Ovary (tissue), 9 donors: Measurements from ENCODE around the gene RAP2A. TPM values are rescaled to one million over a fixed set of nuclear protein-coding genes. Genes with fewer than 3 reads are reported as not detected.

ENCODE experiments used
- DNase-seq, 5 donors: peaks; one replicate each; pipeline ENCODE4 v3.0.0-alpha.2; 2019 to 2020
- H3K27ac ChIP-seq, 2 donors: fragments of 200-600 bp; one replicate each; pipeline versions ENCODE4 v1.5.1 to v1.8.0; 2019 to 2022
- H3K27me3 ChIP-seq: fragments of 200-600 bp; one replicate; pipeline ENCODE4 v1.8.0; 2022
- H3K36me3 ChIP-seq: fragments of 200-600 bp; sonication (generic); one replicate; pipeline ENCODE4 v1.5.1; 2019
- H3K4me1 ChIP-seq: one replicate; pipeline ENCODE4 v1.8.1; 2013; ENCODE audit warnings: mild to moderate bottlenecking, moderate library complexity; ENCODE audit not compliant: insufficient read depth
- H3K4me3 ChIP-seq: fragments of 200-600 bp; sonication (generic); one replicate; pipeline ENCODE4 v1.5.1; 2017
- H3K9me3 ChIP-seq, 2 donors: fragments of 200-600 bp in 1 of 2; sonication (generic) in 1 of 2; one replicate each; pipeline versions ENCODE4 v1.5.1 to v1.8.1; 2013 to 2019; ENCODE audit warnings: mild to moderate bottlenecking in 1 of 2, moderate library complexity in 1 of 2
- EP300 ChIP-seq: sonication (generic); formaldehyde crosslinking; IDR thresholded peaks from one replicate; pipeline ENCODE4 v1.6.1; 2017; ENCODE audit warnings: antibody characterized with exemption
- POLR2A ChIP-seq: fragments of 450-650 bp; IDR thresholded peaks from one replicate; pipeline ENCODE4 v1.6.1; 2017; ENCODE audit warnings: antibody characterized with exemption, mild to moderate bottlenecking, moderate library complexity
- WGBS, 3 donors: extraction: QIAGEN DNeasy Blood & Tissue Kit in 1 of 3; methylation state at CpG; one replicate each; pipeline versions ENCODE4 v1.1.5 to v1.1.7; 2013 to 2017; 5-methylcytosine and 5-hydroxymethylcytosine counted together
- intact Hi-C, 4 donors: fragments of 100-400 bp; cut with DNase I; formaldehyde crosslinking; loops; one replicate each; pipeline versions ENCODE4 v1.11.0 to v1.15.1; 2022 to 2023
- polyA plus RNA-seq, 2 donors: library from polyadenylated mRNA; stranded (reverse); fragments of 200-250 nt in 1 of 2; fragments of 350-450 nt in 1 of 2; fragmentation: Illumina TruSeq in 1 of 2; extraction: RNeasy Lipid Tissue Mini Kit (QIAGEN cat#74804) in 1 of 2; gene quantifications; one replicate each; pipeline ENCODE4 v1.2.3, GENCODE V29; 2013 to 2014
- total RNA-seq, 7 donors: library from RNA; depleted of rRNA in 2 of 7; stranded (reverse); fragments of >200 nt in 2 of 7; fragmentation: NEBNext Ultra II Directional in 3 of 7; extraction: Animal tissue kit (Norgen Biotek cat#: 25700) in 3 of 7; gene quantifications; one replicate each; pipeline versions ENCODE4 v1.1.0 to v1.2.4, GENCODE V29; 2016 to 2023
- TF ChIP-seq, protein P1 (sequence below), 3 donors: fragments of 450-650 bp in 2 of 3; fragments of 200-600 bp in 1 of 3; IDR thresholded peaks; one replicate each; pipeline versions ENCODE4 v1.5.1 to v1.8.0; 2016 to 2022; ENCODE audit warnings: antibody characterized with exemption in 3 of 3, mild to moderate bottlenecking in 1 of 3
- donor health status: DM: no; HTN: no; CAD: no; lungs with moderate emphysema.
- donor health status: DM: no; HTN: no; CAD: no.
- donor health status: Bipolar disorder and iron deficiency.
- donor health status: DM: yes; HTN: yes; CAD: no.
- donor health status: DM: no; HTN: no; CAD: no.
- donor health status: DM: yes; HTN: yes; CAD: no.

Gene RAP2A
- total and polyA plus RNA-seq, 9 donors = 6.6 to 23.1 (median 13.6) TPM

DNA sequence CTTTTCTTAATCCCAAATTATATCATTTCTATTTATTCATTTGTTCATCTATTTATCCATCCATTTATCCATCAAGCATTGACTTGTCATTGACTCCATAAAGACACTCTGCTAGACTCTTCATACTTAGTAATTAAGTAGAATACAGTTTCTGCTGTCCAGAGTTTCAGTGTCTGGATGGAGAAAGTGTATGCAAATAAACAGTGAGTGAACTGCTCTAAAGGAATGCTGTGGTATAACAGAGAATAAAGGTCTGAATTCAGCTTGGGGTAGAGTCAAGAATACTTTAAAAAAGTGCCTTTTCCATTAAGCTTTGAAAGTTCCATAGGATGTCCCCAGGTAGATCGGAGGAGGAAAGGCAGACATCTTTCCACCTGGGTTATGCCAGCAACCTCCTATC is 51.4 kb downstream of the RAP2A start:
- WGBS, 3 donors = 83 to 100% (median 92%) methylated on average over 1 of the region's 1 CpG

DNA sequence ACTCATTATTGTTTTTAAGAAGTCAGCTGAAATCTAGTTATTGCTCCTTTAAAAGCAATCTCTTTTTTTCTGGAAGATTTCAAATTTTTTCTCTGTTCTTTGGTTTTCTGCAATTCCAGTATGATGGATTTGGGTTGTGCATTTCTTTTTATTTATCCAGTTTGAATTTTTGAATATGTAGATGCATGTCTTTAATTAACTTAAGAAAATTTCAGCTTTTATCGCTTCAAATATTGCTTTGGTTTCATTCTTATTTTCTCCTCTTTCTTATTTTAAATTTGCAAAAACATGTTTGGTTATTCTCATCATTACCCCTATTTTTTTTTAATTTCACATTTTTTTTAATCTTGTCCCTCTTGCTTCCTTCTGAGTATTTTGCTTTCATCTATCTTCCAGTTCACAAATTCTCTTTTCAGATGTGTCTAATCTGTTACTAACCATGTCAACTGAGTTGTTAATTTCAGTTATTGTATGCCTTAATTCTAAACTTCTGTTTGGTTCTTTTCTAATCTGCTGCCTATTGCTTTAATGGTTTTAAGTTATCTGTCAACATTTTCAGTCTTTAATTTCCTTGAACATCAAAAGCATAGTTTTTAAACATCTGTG is 56.8 kb downstream of the RAP2A start:
- no peaks in the 10 kb centered on the region for H3K9me3 ChIP-seq
- no peak for DNase-seq
- no peak overlapping the region for H3K4me3 ChIP-seq
- no peaks in the 10 kb centered on the region for H3K4me1 ChIP-seq
- no peak overlapping the region for H3K27ac ChIP-seq
- 96 to 98% (median 97%) methylated on average over 1 of the region's 1 CpG for WGBS, 3 donors
- H3K36me3 ChIP-seq = no peaks in the 10 kb centered on the region
- TF ChIP-seq EP300 = no peak
- TF ChIP-seq, protein P1, sequence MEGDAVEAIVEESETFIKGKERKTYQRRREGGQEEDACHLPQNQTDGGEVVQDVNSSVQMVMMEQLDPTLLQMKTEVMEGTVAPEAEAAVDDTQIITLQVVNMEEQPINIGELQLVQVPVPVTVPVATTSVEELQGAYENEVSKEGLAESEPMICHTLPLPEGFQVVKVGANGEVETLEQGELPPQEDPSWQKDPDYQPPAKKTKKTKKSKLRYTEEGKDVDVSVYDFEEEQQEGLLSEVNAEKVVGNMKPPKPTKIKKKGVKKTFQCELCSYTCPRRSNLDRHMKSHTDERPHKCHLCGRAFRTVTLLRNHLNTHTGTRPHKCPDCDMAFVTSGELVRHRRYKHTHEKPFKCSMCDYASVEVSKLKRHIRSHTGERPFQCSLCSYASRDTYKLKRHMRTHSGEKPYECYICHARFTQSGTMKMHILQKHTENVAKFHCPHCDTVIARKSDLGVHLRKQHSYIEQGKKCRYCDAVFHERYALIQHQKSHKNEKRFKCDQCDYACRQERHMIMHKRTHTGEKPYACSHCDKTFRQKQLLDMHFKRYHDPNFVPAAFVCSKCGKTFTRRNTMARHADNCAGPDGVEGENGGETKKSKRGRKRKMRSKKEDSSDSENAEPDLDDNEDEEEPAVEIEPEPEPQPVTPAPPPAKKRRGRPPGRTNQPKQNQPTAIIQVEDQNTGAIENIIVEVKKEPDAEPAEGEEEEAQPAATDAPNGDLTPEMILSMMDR (IDR thresholded peaks at IDR 0.05) = no peak
- no peak for TF ChIP-seq POLR2A
- H3K27me3 ChIP-seq = no peaks in the 10 kb centered on the region
- intact Hi-C loops = no loop called here

More for the DNA sequence above, 51.4 kb downstream of the RAP2A start:
- H3K4me3 ChIP-seq = no peak overlapping the region
- intact Hi-C loops = no loop called here
- no peaks in the 10 kb centered on the region for H3K27me3 ChIP-seq
- no peaks in the 10 kb centered on the region for H3K9me3 ChIP-seq
- DNase-seq = no peak
- no peak overlapping the region for H3K27ac ChIP-seq
- H3K36me3 ChIP-seq = no peaks in the 10 kb centered on the region
- no peaks in the 10 kb centered on the region for H3K4me1 ChIP-seq
- no peak for TF ChIP-seq POLR2A
- TF ChIP-seq EP300 = no peak
- TF ChIP-seq, protein P1 (IDR thresholded peaks at IDR 0.05) = no peak

DNA sequence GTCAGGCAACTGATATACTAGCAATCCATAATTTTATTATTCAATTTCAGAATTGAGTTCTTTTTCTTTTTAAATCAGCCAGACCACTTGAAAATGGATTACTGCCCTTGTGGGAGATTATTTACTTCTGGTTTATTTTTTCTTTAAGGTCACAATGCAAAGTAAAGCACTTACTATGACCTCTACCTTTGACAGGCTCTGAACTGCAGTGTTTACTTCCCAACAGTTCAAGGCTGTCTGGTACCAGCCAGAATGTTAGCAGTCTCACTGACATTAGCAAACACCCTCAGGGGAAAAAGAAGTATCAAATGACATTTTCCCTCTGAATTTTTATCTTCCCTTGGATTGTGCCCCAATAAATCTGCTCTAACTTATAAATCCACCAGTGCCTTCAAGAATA is 57.5 kb downstream of the RAP2A start:
- no peaks in the 10 kb centered on the region for H3K36me3 ChIP-seq
- H3K27ac ChIP-seq = no peak overlapping the region
- no peaks in the 10 kb centered on the region for H3K27me3 ChIP-seq
- no peak overlapping the region for H3K4me3 ChIP-seq
- no peaks in the 10 kb centered on the region for H3K4me1 ChIP-seq
- intact Hi-C loops = no loop called here
- DNase-seq = no peak
- TF ChIP-seq, protein P1 (IDR thresholded peaks at IDR 0.05) = no peak
- TF ChIP-seq POLR2A (no peak), EP300 (no peak)
- no peaks in the 10 kb centered on the region for H3K9me3 ChIP-seq

DNA sequence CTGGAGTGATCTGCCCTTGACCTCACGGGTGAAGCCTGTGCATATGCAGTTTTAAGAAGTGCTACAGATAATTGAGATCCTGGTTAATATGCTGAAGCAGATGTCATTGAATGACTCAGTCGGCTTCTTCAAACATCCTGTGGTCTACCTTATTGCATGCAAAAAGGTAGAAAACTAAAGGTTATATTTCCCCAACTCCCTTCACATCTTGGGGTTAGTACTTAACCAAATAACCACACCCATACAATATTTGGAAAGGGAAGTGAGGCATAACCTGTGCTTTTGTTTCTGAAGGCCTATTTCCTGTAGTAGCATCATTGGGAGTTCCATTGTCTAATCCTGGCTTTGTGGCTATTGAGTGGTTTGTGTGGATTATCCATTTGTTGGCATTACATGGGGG is 58.3 kb downstream of the RAP2A start:
- DNase-seq = no peak
- H3K4me3 ChIP-seq = no peak overlapping the region
- TF ChIP-seq EP300 = no peak
- TF ChIP-seq, protein P1 (IDR thresholded peaks at IDR 0.05) = no peak
- no peaks in the 10 kb centered on the region for H3K4me1 ChIP-seq
- H3K27ac ChIP-seq = no peak overlapping the region
- WGBS, 3 donors = 87 to 88% (median 87%) methylated on average over 2 of the region's 2 CpGs
- intact Hi-C loops = no loop called here
- no peaks in the 10 kb centered on the region for H3K9me3 ChIP-seq
- H3K27me3 ChIP-seq = no peaks in the 10 kb centered on the region
- no peaks in the 10 kb centered on the region for H3K36me3 ChIP-seq
